MV-4-11 (cell line): ENCODE results near the gene HMGCS1.
A peak's percentile ranks its signal among the peaks of the same experiment; 100 is the strongest.
"Not testable (repeated sequence)": the region's sequence is repeated elsewhere in the genome, so short reads cannot be mapped to it uniquely, and the experiment has no call there.

Source experiments
- DNase-seq: peaks from one replicate; lab custom pipeline; 2025; lab: John Stamatoyannopoulos, UW

HMGCS1 gene

DNA sequence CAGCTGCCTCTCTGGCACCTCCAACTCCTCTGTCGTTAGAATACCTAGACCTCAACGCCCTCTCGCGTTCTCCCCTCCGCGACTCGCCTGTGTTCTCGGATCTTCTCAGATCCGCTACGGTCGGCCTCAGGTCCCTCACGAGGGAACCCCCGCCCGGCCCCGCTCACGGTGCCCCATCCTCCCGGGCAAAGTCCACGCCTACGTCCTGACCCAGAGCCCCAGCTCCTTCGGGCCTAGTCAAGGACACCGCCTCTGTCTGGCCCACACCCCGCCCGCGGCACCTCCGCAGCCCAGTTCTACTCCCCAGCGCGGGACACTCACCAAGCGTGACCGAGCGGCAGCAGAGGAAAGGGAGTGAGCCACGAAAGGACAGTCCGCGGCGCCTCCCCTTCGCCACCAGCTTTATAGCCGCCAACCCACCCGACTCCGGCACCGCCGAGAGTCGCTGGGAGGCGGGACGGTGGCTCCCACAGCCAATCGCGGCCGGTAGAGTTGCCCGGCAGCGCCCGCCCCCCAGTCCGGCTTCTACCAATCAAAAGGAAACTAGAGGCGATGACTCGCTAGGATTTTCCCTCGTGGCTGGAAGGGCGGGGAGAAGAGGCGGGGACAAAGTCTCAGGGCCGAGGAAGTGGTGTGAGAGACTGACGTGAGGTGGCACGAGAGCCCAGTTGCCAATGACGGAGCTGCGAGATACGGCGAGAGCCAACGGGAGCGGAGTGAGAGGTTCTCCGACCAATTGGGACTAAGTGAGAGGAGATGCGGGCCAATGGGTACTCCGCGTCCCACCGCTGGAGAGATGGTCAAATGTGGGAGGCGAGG, at the start of gene HMGCS1:
Gene HMGCS1, minus strand, starts transcription at position 378 of the 819 bp plus-strand sequence. CDS start 14,447 bp downstream, outside the sequence.
- DNase-seq, result peak; percentile 99

DNA sequence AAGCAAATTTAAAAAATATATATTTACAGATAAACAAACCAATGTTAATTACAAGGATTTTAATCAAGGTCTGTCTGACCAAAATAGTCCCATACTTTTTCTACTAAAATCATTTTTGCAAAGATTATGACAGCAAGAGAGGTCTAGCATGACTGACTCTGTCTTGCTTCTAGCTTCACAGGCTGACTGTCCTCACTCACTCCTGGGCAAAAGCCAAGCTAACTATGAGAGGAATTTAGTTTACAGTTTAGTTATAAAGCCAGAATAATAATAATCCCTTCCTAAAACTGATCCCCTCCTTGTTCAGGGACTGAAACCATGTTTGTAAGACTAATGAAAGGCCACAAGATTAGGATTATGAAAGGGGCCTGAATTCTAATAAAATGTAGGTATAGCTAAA, 45.5 kb upstream of the HMGCS1 start:
- no peak for DNase-seq

DNA sequence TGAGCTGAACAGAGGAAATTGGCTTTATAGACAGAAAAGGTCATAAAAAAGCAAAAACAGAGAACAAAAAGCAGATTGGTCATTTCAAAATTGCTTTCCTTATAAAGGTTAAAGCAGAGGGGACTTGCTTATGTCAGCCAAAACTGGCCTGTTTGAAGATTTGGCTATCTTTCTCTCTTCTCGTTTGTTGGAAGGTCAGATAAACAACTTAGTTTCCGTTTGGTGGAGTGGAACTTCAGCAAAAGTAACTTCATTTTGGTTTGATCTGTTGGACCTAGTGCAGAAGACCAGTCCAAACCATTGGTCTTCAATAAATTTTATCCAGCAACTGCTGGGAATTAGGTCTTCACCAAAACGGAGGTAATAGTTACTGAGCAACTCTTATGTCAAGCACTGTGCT, 45.1 kb upstream of the HMGCS1 start:
- DNase-seq, result no peak

DNA sequence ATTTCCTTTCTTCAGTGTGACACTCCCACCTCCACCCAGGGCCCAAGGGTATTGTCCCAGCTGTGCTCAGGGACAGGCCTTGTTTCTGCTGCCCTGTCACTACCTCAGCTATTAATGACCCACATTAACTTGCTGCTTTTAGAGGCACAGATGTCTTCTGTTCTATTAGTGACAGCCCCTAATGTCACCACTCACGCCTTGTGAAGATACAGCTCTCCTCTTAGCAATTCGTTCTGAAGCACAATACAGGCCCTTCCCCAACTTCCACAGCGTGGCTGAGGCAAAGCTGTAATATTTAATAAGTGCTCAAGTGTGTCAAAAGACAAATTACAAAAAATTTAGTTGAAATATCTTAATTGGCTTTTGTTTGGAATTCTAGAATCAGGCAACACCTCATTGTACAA, 44.7 kb upstream of the HMGCS1 start:
- DNase-seq, result no peak

DNA sequence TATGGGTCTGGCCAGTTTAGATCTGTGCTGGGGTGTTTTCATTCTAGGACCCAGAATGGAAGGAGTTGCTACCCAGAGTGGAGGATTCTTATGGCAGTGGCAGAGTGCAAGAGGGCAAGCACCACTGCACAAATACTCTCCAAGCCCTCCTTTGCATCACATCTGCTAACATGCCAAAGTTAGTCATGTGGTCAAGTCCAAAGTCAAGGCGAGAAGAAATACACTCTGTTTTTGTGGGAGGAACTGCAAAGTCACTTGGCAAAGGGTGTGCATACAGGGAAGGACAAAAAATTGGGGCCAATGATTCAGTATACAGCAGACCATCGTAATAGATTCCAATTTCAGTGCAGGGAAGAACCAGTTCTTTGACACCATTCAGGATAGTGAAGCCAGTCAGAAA, 43.9 kb upstream of the HMGCS1 start:
- no peak for DNase-seq

DNA sequence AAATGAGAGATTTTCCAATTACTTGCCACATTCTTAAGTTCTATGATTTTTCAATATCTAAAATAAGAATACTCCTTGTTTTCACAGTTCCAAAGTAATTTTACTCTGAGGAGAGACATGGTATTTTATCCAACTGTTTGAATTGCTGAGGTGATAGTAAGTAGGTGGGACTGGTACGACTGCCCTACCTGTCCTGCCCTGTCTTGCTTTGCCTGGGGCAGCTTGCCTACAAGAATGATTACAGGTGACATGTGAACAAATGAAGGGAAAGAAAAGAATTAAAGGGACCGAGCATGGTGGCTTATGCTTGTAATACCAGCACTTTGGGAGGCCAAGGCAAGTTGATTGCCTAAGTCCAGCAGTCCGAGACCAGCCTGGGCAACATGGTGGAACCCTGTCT, 41.6 kb upstream of the HMGCS1 start:
- DNase-seq, result no peak

DNA sequence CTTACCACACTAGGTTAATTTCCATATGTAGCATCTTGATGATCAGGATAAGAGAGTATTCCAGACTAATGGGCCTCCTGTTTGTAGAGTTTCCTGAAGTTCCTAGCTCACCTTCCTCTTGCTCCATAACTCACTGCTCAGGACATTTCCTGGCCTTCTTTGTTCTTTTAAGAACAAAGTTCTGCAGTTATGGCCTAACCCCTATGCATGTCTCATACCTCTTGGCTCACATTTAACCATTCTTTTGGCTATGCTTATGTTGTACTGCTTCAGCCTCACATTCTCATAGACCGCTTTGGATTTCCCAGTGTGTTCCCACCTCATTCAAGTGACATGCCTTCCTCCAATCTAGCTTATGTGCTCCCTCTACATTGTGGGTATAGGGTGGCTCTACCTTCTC, 40.5 kb upstream of the HMGCS1 start:
- DNase-seq, result no peak

DNA sequence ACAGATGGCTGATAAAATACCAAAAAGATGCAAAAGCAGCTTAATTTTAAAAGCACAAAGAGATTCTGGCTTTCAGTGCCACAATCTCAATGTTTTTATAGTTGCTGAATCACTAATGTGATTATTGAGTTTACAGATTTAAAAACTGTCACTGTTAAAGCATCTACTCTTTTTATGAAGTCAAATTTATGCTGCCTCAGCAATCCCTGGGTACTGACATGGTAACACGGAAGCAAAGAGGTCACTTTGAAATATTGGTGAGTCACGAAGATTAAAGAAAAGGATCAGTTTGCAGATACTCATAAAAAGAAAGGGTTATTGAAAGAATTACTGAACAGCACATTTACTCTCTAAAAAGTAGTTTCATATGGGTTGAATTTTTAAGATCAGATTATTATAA, 39.7 kb upstream of the HMGCS1 start:
- no peak for DNase-seq

DNA sequence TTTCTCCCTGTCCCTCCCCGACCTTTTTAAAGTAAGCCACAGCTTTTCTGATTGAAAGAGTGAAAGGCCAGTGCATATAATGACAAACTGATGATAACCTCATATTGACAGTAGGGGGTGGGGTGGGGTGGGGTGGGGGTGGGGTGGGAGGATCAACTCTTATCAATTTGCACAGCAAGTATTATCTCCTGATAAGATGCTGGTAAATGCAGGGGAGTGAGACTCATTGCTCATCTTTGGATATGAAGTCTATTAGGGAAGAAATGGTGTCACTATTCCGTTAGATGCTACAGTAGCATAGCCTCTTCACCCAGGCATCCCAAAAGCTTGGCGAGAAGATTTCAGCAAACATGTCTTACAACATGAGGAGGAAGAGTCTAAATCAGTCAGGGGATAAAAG, 38.9 kb upstream of the HMGCS1 start:
- DNase-seq, result no peak

DNA sequence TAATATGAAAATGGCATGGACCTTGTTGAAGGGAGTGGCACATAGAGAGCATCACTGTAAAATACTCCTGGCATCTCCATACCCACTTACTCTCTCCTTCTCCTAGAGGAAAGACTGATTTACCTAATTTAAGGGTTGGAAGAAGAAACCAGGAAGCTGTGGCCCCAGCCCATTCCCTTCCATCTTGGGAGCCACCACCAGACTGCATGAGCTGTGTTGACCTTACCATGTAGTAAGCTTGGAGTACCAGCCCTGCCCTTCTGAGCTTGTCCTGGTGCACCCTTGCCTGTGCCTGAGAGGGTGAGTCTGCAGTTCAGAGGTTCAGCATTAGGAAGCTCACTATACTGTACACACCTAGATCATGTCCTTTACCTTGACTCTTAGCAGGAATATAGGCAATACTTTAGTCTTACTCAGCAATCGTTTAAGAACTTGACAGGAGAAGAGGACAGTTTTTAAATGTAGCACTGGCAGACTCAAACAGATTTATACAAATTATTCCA, 35.7 kb upstream of the HMGCS1 start:
- no peak for DNase-seq

DNA sequence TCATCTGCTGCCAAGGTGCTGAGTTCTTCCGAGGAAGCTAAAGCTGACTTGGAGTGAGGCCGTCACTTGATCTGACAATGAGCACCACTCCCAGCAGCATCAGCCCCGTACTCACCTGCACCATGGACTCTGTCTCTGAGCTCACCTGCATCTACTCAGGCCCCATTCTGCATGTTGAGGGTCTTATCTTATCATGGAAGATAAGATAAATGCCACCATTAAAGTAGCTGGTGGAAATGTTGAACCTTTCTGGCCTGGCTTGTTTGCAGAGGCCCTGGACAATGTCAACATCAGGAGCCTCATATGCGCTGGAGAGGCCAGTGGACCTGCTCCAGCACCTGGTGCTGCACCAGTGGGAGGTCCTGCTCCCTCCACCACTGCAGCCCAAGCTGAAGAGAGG, 35.0 kb upstream of the HMGCS1 start:
- no peak for DNase-seq

DNA sequence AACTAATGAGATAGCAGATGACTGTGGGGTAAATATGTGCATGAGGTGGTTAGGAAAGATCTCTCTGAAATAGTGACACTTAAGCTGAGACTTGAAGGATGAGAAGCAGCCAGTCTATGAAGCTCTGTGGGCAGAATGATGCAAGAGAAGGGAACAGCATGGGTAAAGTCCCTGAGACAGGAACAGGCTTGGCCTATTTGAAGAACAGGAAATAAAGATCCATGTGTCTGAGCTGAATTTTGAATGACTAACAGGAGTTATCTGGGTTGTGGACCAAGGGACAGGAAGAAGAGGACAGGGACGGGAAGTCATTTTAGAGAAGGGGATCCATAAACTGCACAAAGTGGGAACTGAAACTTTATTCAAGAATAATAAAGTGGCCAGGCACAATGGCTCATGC, 25.6 kb upstream of the HMGCS1 start:
- peak; percentile 100 for DNase-seq

DNA sequence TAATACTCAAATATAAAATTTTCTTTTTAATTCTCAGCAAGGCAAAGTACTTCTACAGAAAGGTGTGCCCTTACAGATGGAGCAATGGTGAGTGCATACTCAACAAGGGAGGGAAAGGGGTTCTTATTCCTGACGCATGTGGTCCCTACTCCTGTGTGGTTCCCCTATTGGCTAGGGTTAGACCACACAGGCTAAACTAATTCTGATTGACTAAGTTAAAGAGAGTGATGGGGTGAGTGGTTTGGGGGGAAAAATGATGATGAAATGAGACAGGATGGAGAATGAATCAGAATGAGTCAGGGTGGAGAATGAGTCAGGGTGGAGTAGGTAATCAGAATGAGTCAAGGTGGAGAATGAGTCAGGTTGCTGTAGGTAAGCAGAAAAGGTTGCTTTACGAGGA, 22.9 kb upstream of the HMGCS1 start:
- DNase-seq, result no peak

DNA sequence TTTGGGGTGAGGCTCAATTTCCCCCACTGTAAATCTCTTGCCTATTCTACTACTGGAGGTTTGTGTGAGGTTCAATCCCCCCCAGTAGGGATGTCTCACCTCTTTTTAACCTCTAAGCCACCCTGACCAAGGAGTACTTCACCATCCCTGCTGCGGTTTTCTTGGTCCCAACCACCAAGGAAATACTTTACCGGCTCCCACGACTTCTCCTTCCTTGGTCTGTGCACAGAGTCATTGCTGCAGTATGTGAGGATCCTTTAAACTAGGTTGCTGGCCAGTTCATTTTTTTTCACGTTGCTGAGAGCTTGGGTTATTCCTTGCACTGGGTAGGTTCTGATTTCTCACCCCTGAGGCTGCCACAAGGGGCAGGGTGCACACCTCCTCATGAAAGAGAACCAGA, 22.5 kb upstream of the HMGCS1 start:
- peak; percentile 91 for DNase-seq

DNA sequence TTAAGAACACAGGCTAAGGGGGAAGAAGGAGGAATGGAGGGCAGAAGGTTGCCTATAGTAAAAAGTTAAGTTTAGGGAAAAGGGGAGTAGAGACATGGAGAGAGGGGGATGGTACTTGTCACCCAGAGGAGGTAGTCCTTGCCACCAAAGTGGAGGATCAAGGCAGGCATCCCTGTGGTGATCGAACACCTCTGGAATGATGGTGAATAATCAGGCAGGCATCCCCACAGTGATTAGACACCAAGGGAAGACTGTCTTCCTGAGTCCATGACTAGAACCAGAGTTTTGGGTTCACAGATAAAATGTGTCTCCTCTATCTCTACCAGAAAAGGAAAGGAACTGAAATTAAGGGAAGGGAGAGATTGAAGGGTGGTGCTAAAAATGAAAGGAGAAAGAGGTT, 19.2 kb upstream of the HMGCS1 start:
- DNase-seq, result no peak

DNA sequence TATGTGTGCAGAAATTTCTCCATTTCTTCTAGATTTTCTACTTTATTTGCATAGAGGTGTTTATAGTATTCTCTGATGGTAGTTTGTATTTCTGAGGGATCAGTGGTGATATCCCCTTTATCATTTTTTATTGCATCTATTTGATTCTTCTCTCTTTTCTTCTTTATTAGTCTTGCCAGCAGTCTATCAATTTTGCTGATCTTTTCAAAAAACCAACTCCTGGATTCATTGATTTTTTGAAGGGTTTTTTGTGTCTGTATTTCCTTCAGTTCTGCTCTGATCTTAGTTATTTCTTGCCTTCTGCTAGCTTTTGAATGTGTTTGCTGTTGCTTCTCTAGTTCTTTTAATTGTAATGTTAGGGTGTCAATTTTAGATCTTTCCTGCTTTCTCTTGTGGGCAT, 12.4 kb upstream of the HMGCS1 start:
- not testable (repeated sequence) for DNase-seq

DNA sequence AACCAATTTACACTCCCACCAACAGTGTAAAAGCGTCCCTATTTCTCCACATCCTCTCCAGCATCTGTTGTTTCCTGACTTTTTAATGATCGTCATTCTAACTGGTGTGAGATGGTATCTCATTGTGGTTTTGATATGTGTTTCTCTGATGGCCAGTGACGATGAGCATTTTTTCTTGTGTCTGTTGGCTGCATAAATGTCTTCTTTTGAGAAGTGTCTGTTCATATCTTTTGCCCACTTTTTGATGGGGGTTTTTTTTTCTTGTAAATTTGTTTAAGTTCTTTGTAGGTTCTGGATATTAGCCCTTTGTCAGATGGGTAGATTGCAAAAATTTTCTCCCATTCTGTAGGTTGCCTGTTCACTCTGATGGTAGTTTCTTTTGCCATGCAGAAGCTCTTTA, 10.3 kb upstream of the HMGCS1 start:
- DNase-seq, result not testable (repeated sequence)

DNA sequence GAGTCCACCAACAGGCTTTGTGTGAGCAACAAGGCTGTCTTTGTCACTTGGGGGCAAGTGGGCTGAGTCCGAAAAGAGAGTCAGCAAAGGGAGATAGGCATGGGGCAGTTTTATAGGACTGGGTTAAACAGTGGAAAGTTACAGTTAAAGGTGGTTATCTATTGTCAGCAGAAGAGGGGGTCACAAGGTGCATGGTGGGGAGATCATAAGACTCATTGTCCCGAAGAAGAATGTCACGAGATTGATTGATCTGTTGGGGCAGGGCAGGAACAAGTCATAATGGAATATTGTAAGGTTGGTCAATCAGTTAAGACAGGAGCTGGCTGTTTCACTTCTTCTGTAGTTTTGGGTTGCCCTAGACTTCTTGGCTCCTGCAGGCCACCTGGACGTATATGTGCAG, 7.6 kb upstream of the HMGCS1 start:
- no peak for DNase-seq

DNA sequence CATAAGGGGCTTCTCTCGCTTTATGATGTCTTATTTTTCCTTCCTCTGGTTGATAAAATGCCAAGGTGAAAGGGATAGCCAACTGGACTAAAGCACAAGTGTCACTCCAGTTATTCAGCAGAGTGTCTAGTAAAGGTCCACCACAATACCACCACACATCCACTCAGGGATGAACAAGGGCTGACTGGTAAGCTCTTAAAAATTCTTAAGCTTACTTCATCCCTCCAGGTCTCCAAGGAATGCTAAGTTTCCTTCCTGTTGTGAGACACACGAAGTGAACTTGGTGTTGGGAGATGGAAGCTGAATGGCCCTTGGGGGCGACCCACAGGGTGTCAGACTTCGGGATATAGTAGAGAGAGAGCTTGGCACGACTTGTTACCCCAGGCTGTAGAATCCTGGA, 3.2 kb upstream of the HMGCS1 start:
- DNase-seq, result no peak

DNA sequence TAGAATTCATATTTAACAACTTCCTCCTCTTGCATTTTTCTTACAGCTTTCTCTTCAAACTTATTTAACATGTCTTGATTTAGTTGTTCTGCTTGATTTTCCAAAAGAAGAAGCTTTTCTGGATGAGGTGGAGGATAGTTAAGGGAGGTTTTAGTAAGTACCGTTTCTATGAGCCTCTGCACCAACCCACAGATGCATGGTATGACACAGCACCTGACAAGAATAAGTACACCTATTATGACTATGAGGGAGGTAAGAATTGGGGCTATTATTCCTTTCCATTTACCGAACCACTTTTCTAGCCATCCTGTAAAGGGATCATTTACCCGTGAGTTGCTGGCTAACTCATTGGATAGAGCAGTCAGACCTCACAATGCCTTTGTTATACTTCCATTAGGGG, 2.5 kb upstream of the HMGCS1 start:
- no peak for DNase-seq

DNA sequence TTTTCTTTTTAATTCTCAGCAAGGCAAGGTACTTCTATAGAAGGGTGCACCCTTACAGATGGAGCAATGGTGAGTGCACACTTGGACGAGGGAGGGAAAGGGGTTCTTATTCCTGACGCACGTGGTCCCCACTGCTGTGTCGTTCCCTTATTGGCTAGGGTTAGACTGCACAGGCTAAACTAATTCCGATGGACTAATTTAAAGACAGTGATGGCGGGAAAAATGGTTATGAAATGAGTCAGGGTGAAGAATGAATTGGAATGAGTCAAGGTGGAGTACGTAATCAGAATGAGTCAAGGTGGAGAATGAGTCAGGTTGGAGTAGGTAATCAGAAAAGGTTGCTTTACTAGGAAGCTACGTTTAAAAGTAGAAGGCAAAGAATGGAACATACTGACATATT, 2.1 kb upstream of the HMGCS1 start:
- no peak for DNase-seq

DNA sequence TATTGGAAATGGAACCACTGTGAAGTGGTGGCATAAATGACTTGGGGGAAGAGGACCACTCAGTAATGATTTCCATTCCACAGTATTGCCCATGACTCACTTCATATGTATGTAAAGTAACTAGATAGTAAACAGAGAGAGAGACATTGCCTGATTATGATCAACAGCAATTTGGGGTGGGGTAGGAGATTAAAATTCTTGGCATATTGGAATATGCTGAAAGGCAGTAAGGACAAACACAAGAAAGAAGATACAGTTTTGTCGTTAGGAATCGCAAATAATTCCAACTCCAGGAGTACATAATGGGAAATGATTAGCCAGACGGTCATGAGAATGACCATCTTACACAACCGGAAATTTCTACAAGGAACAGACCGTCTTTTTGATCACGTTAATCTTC, 1.5 kb upstream of the HMGCS1 start:
- DNase-seq, result no peak

DNA sequence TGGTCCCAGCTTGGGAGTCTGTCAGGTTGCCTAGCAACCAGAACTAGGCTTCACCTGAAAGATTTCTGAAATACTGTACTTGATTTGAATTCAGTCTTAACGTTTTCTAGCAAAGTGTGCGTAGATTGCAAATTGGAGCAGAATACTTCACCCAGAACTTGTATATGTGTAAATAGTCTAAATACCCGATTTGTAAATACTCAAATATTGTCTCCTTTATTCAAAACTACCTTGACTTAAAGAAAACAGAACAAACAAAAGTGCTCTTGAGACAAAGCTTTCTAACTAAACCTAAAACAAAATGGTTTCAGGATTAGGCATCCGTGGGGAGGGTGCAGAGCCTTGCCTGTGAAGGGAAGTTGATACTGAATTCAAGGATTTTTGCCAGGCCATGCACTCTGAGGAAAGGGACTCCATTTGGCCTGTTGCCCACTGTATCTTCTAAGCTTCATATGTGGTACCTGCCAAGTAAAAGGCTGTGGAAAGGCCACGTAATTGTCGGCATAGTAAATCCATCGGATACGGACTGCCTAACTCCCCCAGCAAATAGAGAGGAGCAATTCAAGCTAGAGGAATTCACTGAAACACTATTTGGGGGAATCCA, 744 bp upstream of the HMGCS1 start:
- no peak for DNase-seq

DNA sequence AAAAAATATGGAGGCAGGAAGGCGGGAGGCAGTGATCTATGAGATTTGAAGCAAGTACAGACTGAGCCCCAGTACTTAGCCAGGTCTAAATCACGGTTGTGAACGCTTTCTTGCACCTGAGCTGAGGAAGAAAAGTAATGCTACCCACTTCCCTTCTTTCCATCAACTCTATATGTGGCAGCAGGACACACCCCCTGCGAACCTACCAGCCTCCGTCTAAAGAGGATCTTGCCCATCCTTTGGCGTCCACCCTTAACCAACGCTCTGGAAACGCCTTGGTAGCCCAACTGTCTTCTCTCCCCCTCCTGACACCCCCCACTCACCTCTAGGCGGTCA, 545 bp downstream of the HMGCS1 start:
- peak; percentile 55 for DNase-seq
